DOHH2 (cell line): ENCODE data around the gene MS4A6A.

ENCODE experiments used
- EZH2phosphoT487 ChIP-seq: fragments of 200-600 bp; sonication (generic); IDR thresholded peaks from 2 replicates; pipeline ENCODE4 v1.6.1; 2017; ENCODE audit warnings: borderline replicate concordance, mild to moderate bottlenecking, antibody characterized with exemption, low read length, moderate library complexity, mixed read lengths
- TF ChIP-seq, protein P1 (sequence below): fragments of 200-600 bp; sonication (generic); IDR thresholded peaks from one replicate; pipeline ENCODE4 v1.5.1; 2014; ENCODE audit warnings: antibody characterized with exemption, mild to moderate bottlenecking, low read depth, low read length; ENCODE audit not compliant: poor library complexity, severe bottlenecking

DNA sequence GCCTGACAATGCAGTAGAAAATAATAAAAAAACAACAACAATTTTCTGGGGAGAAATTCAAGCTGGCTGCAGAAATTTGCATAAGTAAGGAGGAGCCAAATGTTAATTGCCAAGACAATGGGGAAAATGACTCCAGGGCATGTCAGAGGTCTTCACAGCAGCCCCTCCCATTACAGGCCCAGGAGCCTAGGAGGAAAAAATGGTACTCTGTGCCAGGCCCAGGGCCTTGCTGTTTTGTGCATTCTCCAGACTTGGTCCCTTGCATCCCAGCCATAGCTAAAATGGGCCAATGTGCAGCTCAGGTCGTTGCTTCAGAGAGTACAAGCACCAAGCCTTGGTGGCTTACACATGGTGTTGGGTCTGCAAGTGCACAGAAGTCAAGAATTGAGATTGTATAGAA is 49.0 kb downstream of the MS4A6A start:
- TF ChIP-seq, protein P1, sequence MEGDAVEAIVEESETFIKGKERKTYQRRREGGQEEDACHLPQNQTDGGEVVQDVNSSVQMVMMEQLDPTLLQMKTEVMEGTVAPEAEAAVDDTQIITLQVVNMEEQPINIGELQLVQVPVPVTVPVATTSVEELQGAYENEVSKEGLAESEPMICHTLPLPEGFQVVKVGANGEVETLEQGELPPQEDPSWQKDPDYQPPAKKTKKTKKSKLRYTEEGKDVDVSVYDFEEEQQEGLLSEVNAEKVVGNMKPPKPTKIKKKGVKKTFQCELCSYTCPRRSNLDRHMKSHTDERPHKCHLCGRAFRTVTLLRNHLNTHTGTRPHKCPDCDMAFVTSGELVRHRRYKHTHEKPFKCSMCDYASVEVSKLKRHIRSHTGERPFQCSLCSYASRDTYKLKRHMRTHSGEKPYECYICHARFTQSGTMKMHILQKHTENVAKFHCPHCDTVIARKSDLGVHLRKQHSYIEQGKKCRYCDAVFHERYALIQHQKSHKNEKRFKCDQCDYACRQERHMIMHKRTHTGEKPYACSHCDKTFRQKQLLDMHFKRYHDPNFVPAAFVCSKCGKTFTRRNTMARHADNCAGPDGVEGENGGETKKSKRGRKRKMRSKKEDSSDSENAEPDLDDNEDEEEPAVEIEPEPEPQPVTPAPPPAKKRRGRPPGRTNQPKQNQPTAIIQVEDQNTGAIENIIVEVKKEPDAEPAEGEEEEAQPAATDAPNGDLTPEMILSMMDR: no peak
- no peak for TF ChIP-seq EZH2phosphoT487
